Frontal cortex (tissue), 4 donors: ENCODE measurements around the gene PLCB1. TPM values are rescaled to one million over a fixed set of nuclear protein-coding genes. Genes with fewer than 3 reads are reported as not detected.
"Not testable (repeated sequence)": the region's sequence is repeated elsewhere in the genome, so short reads cannot be mapped to it uniquely, and the experiment has no call there.

Experiments
- DNase-seq, 2 donors: peaks; one replicate each; pipeline ENCODE4 v3.0.0; 2012; ENCODE audit warnings: low spot score in 2 of 2
- FAIRE-seq: peaks from 2 replicates; lab custom pipeline; 2012; peaks lifted over from hg19 to GRCh38; lab: Jason Lieb, UNC
- total RNA-seq: library from RNA; depleted of rRNA; stranded (reverse); fragments of >200 nt; gene quantifications from one replicate; pipeline ENCODE4 v1.2.3, GENCODE V29; 2014
- donor health status: control.
- donor health status: control.
- donor health status: control.

Gene PLCB1
- total RNA-seq, 1 donor from 2014 or later = 48.9 TPM

- no peak for DNase-seq
- no peak for FAIRE-seq
Observed at GRCh38 chr20:8421981-8422380, 289.9 kb downstream of the PLCB1 start.

- no peak for DNase-seq
- no peak for FAIRE-seq
Observed at GRCh38 chr20:8423482-8423881, 291.4 kb downstream of the PLCB1 start.

- no peak for DNase-seq
- FAIRE-seq = no peak
Observed at GRCh38 chr20:8424010-8424409, 291.9 kb downstream of the PLCB1 start.

GRCh38 chr20:8425016-8425415, 292.9 kb downstream of the PLCB1 start:
- DNase-seq (no peak), FAIRE-seq (no peak)

- DNase-seq (no peak), FAIRE-seq (no peak)
Observed at GRCh38 chr20:8425802-8426201, 293.7 kb downstream of the PLCB1 start.

- no peak for FAIRE-seq
- no peak for DNase-seq
Observed at GRCh38 chr20:8427419-8428040, 295.5 kb downstream of the PLCB1 start.

GRCh38 chr20:8428988-8429387, 296.9 kb downstream of the PLCB1 start:
- DNase-seq (no peak), FAIRE-seq (no peak)

GRCh38 chr20:8431538-8432434, 299.7 kb downstream of the PLCB1 start:
- FAIRE-seq = no peak
- DNase-seq = no peak

GRCh38 chr20:8432435-8433148, 300.5 kb downstream of the PLCB1 start:
- DNase-seq = no peak
- FAIRE-seq = no peak

- DNase-seq (no peak), FAIRE-seq (no peak)
Observed at GRCh38 chr20:8433291-8433690, 301.2 kb downstream of the PLCB1 start.

GRCh38 chr20:8434326-8434876, 302.3 kb downstream of the PLCB1 start:
- no peak for FAIRE-seq

GRCh38 chr20:8435285-8436035, 303.4 kb downstream of the PLCB1 start:
- DNase-seq (no peak), FAIRE-seq (no peak)

More at GRCh38 chr20:8434326-8434876, 302.3 kb downstream of the PLCB1 start:
- no peak for DNase-seq

- DNase-seq, FAIRE-seq: not testable (repeated sequence)
Observed at GRCh38 chr20:8436938-8437337, 304.9 kb downstream of the PLCB1 start.

GRCh38 chr20:8438748-8439147, 306.7 kb downstream of the PLCB1 start:
- no peak for FAIRE-seq
- DNase-seq = no peak

GRCh38 chr20:8443464-8444072, 311.5 kb downstream of the PLCB1 start:
- FAIRE-seq = no peak

GRCh38 chr20:8447262-8448120, 315.4 kb downstream of the PLCB1 start:
- FAIRE-seq (no peak), DNase-seq (no peak)

More at GRCh38 chr20:8443464-8444072, 311.5 kb downstream of the PLCB1 start:
- no peak for DNase-seq

- no peak for FAIRE-seq
- DNase-seq = no peak
Observed at GRCh38 chr20:8449123-8449522, 317.1 kb downstream of the PLCB1 start.

- no peak for DNase-seq
- no peak for FAIRE-seq
Observed at GRCh38 chr20:8454137-8454712, 322.2 kb downstream of the PLCB1 start.
